T-helper 1 cell treated with Interleukin-12 subunit alpha and Interleukin-12 subunit beta and Interleukin-4 antibody, amounts not matched to agents 30 μg/mL and 1 μg/mL, for 36 hours (primary cell): ENCODE measurements around the gene ALDH6A1.
"Not testable (repeated sequence)": the region's sequence is repeated elsewhere in the genome, so short reads cannot be mapped to it uniquely, and the experiment has no call there.

Experiments used
- H3K27ac Mint-ChIP-seq: one replicate; pipeline ENCODE4 v1.8.0; 2021; ENCODE audit warnings: mild to moderate bottlenecking, mixed read lengths
- H3K27me3 Mint-ChIP-seq: one replicate; pipeline ENCODE4 v1.8.0; 2021; ENCODE audit warnings: low read depth, mixed read lengths
- H3K36me3 Mint-ChIP-seq: one replicate; pipeline ENCODE4 v1.8.0; 2021; ENCODE audit warnings: low read depth, mixed read lengths
- H3K4me1 Mint-ChIP-seq: one replicate; pipeline ENCODE4 v1.8.0; 2021; ENCODE audit warnings: low read depth, mixed read lengths
- H3K4me3 Mint-ChIP-seq: one replicate; pipeline ENCODE4 v1.8.0; 2021; ENCODE audit warnings: mild to moderate bottlenecking, moderate library complexity, mixed read lengths
- H3K9me3 Mint-ChIP-seq: one replicate; pipeline ENCODE4 v1.8.0; 2021; ENCODE audit warnings: mixed read lengths

Gene ALDH6A1

GRCh38 chr14:74084277-74085046 lies at the start of gene ALDH6A1, which contains the start of gene LIN52:
Gene ALDH6A1 (minus strand): TSS chr14:74084453. CDS start chr14:74084394, 59 bp downstream.
Gene LIN52 (plus strand): TSS chr14:74084956. CDS start chr14:74084975, 19 bp downstream.
- H3K9me3 Mint-ChIP-seq: peaks cover 7% of the 10 kb centered on the region
- peak within 1 kb of the TSS; percentile 99 for H3K27ac Mint-ChIP-seq
- no peaks in the 10 kb centered on the region for H3K27me3 Mint-ChIP-seq
- peak within 1 kb of the TSS; percentile 100 for H3K4me3 Mint-ChIP-seq
- H3K4me1 Mint-ChIP-seq: peaks cover 35% of the 10 kb centered on the region
- H3K36me3 Mint-ChIP-seq: peaks cover 7% of the 10 kb centered on the region

GRCh38 chr14:74127634-74128033 lies 43.4 kb upstream of the ALDH6A1 start:
- no peaks in the 10 kb centered on the region for H3K4me1 Mint-ChIP-seq
- no peak overlapping the region for H3K4me3 Mint-ChIP-seq
- peaks cover 8% of the 10 kb centered on the region for H3K36me3 Mint-ChIP-seq
- H3K27ac Mint-ChIP-seq: no peak overlapping the region
- H3K27me3 Mint-ChIP-seq: no peaks in the 10 kb centered on the region
- H3K9me3 Mint-ChIP-seq: no peaks in the 10 kb centered on the region

GRCh38 chr14:74126315-74127013 lies 42.2 kb upstream of the ALDH6A1 start:
- no peaks in the 10 kb centered on the region for H3K27me3 Mint-ChIP-seq
- H3K27ac Mint-ChIP-seq: no peak overlapping the region
- H3K4me3 Mint-ChIP-seq: no peak overlapping the region
- H3K9me3 Mint-ChIP-seq: no peaks in the 10 kb centered on the region
- peaks cover 8% of the 10 kb centered on the region for H3K36me3 Mint-ChIP-seq
- H3K4me1 Mint-ChIP-seq: no peaks in the 10 kb centered on the region

GRCh38 chr14:74125487-74125886 lies 41.2 kb upstream of the ALDH6A1 start:
- not testable (repeated sequence) for H3K27ac Mint-ChIP-seq, H3K4me3 Mint-ChIP-seq, H3K9me3 Mint-ChIP-seq, H3K4me1 Mint-ChIP-seq, H3K27me3 Mint-ChIP-seq
- H3K36me3 Mint-ChIP-seq: peaks cover 12% of the 10 kb centered on the region

- peaks cover 11% of the 10 kb centered on the region for H3K36me3 Mint-ChIP-seq
- not testable (repeated sequence) for H3K9me3 Mint-ChIP-seq, H3K4me3 Mint-ChIP-seq, H3K27me3 Mint-ChIP-seq, H3K4me1 Mint-ChIP-seq, H3K27ac Mint-ChIP-seq
These were observed 27.4 kb upstream of the ALDH6A1 start for GRCh38 chr14:74111395-74112216.

GRCh38 chr14:74109369-74109768 lies 25.1 kb upstream of the ALDH6A1 start:
- H3K36me3 Mint-ChIP-seq: peaks cover 11% of the 10 kb centered on the region
- no peaks in the 10 kb centered on the region for H3K4me1 Mint-ChIP-seq
- no peak overlapping the region for H3K27ac Mint-ChIP-seq
- H3K27me3 Mint-ChIP-seq: no peaks in the 10 kb centered on the region
- no peak overlapping the region for H3K4me3 Mint-ChIP-seq
- no peaks in the 10 kb centered on the region for H3K9me3 Mint-ChIP-seq

- peaks cover 16% of the 10 kb centered on the region for H3K36me3 Mint-ChIP-seq
- H3K9me3 Mint-ChIP-seq: no peaks in the 10 kb centered on the region
- H3K27me3 Mint-ChIP-seq: no peaks in the 10 kb centered on the region
- no peaks in the 10 kb centered on the region for H3K4me1 Mint-ChIP-seq
- H3K27ac Mint-ChIP-seq: no peak overlapping the region
- H3K4me3 Mint-ChIP-seq: no peak overlapping the region
These were observed 21.1 kb upstream of the ALDH6A1 start for GRCh38 chr14:74105381-74105780.

- Mint-ChIP-seq H3K27me3 (no peaks in the 10 kb centered on the region), H3K27ac (no peak overlapping the region), H3K4me1 (peaks cover 21% of the 10 kb centered on the region), H3K9me3 (peaks cover 7% of the 10 kb centered on the region), H3K36me3 (peaks cover 15% of the 10 kb centered on the region), H3K4me3 (no peak overlapping the region)
These were observed 5.2 kb upstream of the ALDH6A1 start for GRCh38 chr14:74089251-74090020.

GRCh38 chr14:74085828-74086227 lies 1.6 kb upstream of the ALDH6A1 start:
- peaks cover 10% of the 10 kb centered on the region for H3K36me3 Mint-ChIP-seq
- peaks cover 38% of the 10 kb centered on the region for H3K4me1 Mint-ChIP-seq
- peak overlapping the region; percentile 99 for H3K27ac Mint-ChIP-seq
- H3K9me3 Mint-ChIP-seq: peaks cover 7% of the 10 kb centered on the region
- H3K4me3 Mint-ChIP-seq: peak overlapping the region; percentile 100
- no peaks in the 10 kb centered on the region for H3K27me3 Mint-ChIP-seq

- H3K4me3 Mint-ChIP-seq: peak overlapping the region; percentile 100
- peaks cover 7% of the 10 kb centered on the region for H3K36me3 Mint-ChIP-seq
- H3K27ac Mint-ChIP-seq: peak overlapping the region; percentile 99
- H3K4me1 Mint-ChIP-seq: peaks cover 38% of the 10 kb centered on the region
- no peaks in the 10 kb centered on the region for H3K27me3 Mint-ChIP-seq
- H3K9me3 Mint-ChIP-seq: peaks cover 7% of the 10 kb centered on the region
These were observed 889 bp upstream of the ALDH6A1 start for GRCh38 chr14:74085047-74085637.

- H3K27me3 Mint-ChIP-seq: no peaks in the 10 kb centered on the region
- peak overlapping the region; percentile 100 for H3K4me3 Mint-ChIP-seq
- H3K9me3 Mint-ChIP-seq: peaks cover 3% of the 10 kb centered on the region
- H3K4me1 Mint-ChIP-seq: peaks cover 32% of the 10 kb centered on the region
- H3K36me3 Mint-ChIP-seq: peaks cover 4% of the 10 kb centered on the region
- peak overlapping the region; percentile 99 for H3K27ac Mint-ChIP-seq
These were observed 423 bp downstream of the ALDH6A1 start for GRCh38 chr14:74083784-74084276.

- Mint-ChIP-seq H3K4me3 (peak overlapping the region; percentile 100), H3K4me1 (peaks cover 29% of the 10 kb centered on the region), H3K9me3 (no peaks in the 10 kb centered on the region), H3K27ac (no peak overlapping the region), H3K27me3 (no peaks in the 10 kb centered on the region), H3K36me3 (no peaks in the 10 kb centered on the region)
These were observed 1.1 kb downstream of the ALDH6A1 start for GRCh38 chr14:74083161-74083560.

- H3K9me3 Mint-ChIP-seq: no peaks in the 10 kb centered on the region
- H3K27me3 Mint-ChIP-seq: no peaks in the 10 kb centered on the region
- no peak overlapping the region for H3K4me3 Mint-ChIP-seq
- no peaks in the 10 kb centered on the region for H3K36me3 Mint-ChIP-seq
- H3K4me1 Mint-ChIP-seq: peaks cover 26% of the 10 kb centered on the region
- H3K27ac Mint-ChIP-seq: no peak overlapping the region
These were observed 2.8 kb downstream of the ALDH6A1 start for GRCh38 chr14:74081491-74081890.
